SK-N-SH (cell line): ENCODE data around the gene FBXO42. TPM values are rescaled to one million over a fixed set of nuclear protein-coding genes. Genes with fewer than 3 reads are reported as not detected.

ENCODE experiments used
- CTCF ChIA-PET: fragments of 300-600, 350-600 bp; formaldehyde crosslinking; extraction: SDS; loops from one replicate; lab custom pipeline; 2021; lab: Yijun Ruan, JAX
- POLR2A ChIA-PET: fragments of 350-600 bp; sonication (Branson Sonifier 250); formaldehyde crosslinking; extraction: SDS; loops from one replicate; lab custom pipeline; 2020; ENCODE audit warnings: antibody characterized with exemption, inconsistent platforms; lab: Yijun Ruan, JAX
- DNase-seq: peaks from one replicate; pipeline ENCODE4 v3.0.0; 2012
- H2AFZ ChIP-seq: fragments of 200-600 bp; sonication (generic); 2 replicates; pipeline ENCODE4 v1.8.1; 2016; ENCODE audit warnings: antibody characterized with exemption, mild to moderate bottlenecking, low read depth
- H3F3A ChIP-seq: fragments of 200-600 bp; sonication (generic); replicated peaks from 2 replicates; pipeline ENCODE3; 2016; ENCODE audit warnings: antibody characterized with exemption, mild to moderate bottlenecking; ENCODE audit not compliant: insufficient read depth
- H3K27ac ChIP-seq, 2 experiments: fragments of 200-500 bp in 1 of 2; fragments of 200-600 bp in 1 of 2; sonication (Bioruptor generic) in 1 of 2; sonication (generic), shearing (Covaris generic) in 1 of 2; 2 replicates each; pipeline versions ENCODE4 v1.5.1 to v1.6.1; 2014 to 2016; ENCODE audit warnings: low read depth in 2 of 2, inconsistent platforms in 1 of 2, low read length in 1 of 2, mild to moderate bottlenecking in 1 of 2, mixed read lengths in 1 of 2
- H3K27me3 ChIP-seq: fragments of 200-600 bp; sonication (generic), shearing (Covaris generic); 2 replicates; pipeline ENCODE4 v1.6.1; 2016; ENCODE audit warnings: mixed run types; ENCODE audit not compliant: insufficient read depth
- H3K36me3 ChIP-seq, 2 experiments: fragments of 200-500 bp in 1 of 2; fragments of 200-600 bp in 1 of 2; sonication (Bioruptor generic) in 1 of 2; sonication (generic) in 1 of 2; replicated peaks in 1 of 2; 2 replicates each; pipeline versions ENCODE3 to v1.5.1; 2014 to 2016; ENCODE audit warnings: low read length in 1 of 2, mild to moderate bottlenecking in 1 of 2; ENCODE audit not compliant: insufficient read depth in 2 of 2, control insufficient read depth in 1 of 2
- H3K4me1 ChIP-seq, 2 experiments: fragments of 200-500 bp in 1 of 2; fragments of 200-600 bp in 1 of 2; sonication (Bioruptor generic) in 1 of 2; sonication (generic), shearing (Covaris generic) in 1 of 2; 2 replicates each; pipeline versions ENCODE4 v1.5.1 to v1.6.1; 2014 to 2016; ENCODE audit warnings: low read depth in 1 of 2, low read length in 1 of 2, mixed run types in 1 of 2; ENCODE audit not compliant: insufficient read depth in 2 of 2, control insufficient read depth in 1 of 2
- H3K4me2 ChIP-seq: fragments of 200-600 bp; sonication (generic), shearing (Covaris generic); 2 replicates; pipeline ENCODE4 v1.6.1; 2017; ENCODE audit warnings: mixed run types
- H3K4me3 ChIP-seq, 2 experiments: fragments of 200-500 bp in 1 of 2; fragments of 200-600 bp in 1 of 2; sonication (Bioruptor generic) in 1 of 2; sonication (generic), shearing (Covaris generic) in 1 of 2; 2 replicates each; pipeline versions ENCODE4 v1.5.1 to v1.8.1; 2014 to 2016; ENCODE audit warnings: low read depth in 2 of 2, inconsistent platforms in 1 of 2, low read length in 1 of 2, mild to moderate bottlenecking in 1 of 2, mixed read lengths in 1 of 2, moderate library complexity in 1 of 2
- H3K79me2 ChIP-seq: fragments of 200-600 bp; sonication (generic); 2 replicates; pipeline ENCODE4 v1.8.1; 2017; ENCODE audit warnings: mild to moderate bottlenecking; ENCODE audit not compliant: insufficient read depth
- H3K9ac ChIP-seq: fragments of 200-600 bp; sonication (generic); 2 replicates; pipeline ENCODE4 v1.6.1; 2017; ENCODE audit warnings: mixed run types
- H3K9me2 ChIP-seq: fragments of 200-600 bp; sonication (generic); 2 replicates; pipeline ENCODE4 v1.6.1; 2017; ENCODE audit warnings: mixed run types
- H3K9me3 ChIP-seq: fragments of 200-600 bp; sonication (generic); 2 replicates; pipeline ENCODE4 v1.6.1; 2017; ENCODE audit warnings: mixed run types, mild to moderate bottlenecking, moderate library complexity
- H4K20me1 ChIP-seq: fragments of 200-600 bp; sonication (generic); 2 replicates; pipeline ENCODE4 v1.6.1; 2017; ENCODE audit warnings: mild to moderate bottlenecking, mixed run types; ENCODE audit not compliant: insufficient read depth
- CHD2 ChIP-seq: fragments of 150-350 bp; IDR thresholded peaks from 2 replicates; pipeline ENCODE4 v1.6.1; 2018; ENCODE audit warnings: low read length; ENCODE audit not compliant: partially characterized antibody
- EZH2phosphoT487 ChIP-seq: fragments of 200-600 bp; sonication (generic); IDR thresholded peaks from 2 replicates; pipeline ENCODE4 v1.6.1; 2017; ENCODE audit warnings: low read depth, mixed run types, mild to moderate bottlenecking, antibody characterized with exemption, moderate library complexity, borderline replicate concordance
- FOXJ3 ChIP-seq: sonication (generic); formaldehyde crosslinking; IDR thresholded peaks from 2 replicates; pipeline ENCODE4 v1.5.1; 2020; ENCODE audit warnings: mild to moderate bottlenecking, missing genetic modification reagents
- FOXM1 ChIP-seq: IDR thresholded peaks from 2 replicates; pipeline ENCODE4 v1.4.0; 2012; ENCODE audit warnings: low read depth, mild to moderate bottlenecking
- GABPA ChIP-seq: IDR thresholded peaks from 2 replicates; pipeline ENCODE4 v1.4.0; 2012; ENCODE audit warnings: low read depth, mild to moderate bottlenecking
- MAX ChIP-seq: IDR thresholded peaks from 2 replicates; pipeline ENCODE4 v1.4.0; 2012; ENCODE audit warnings: low read depth
- MEF2A ChIP-seq: IDR thresholded peaks from 2 replicates; pipeline ENCODE4 v1.4.0; 2012; ENCODE audit warnings: low read depth, borderline replicate concordance
- MXI1 ChIP-seq: IDR thresholded peaks from 2 replicates; pipeline ENCODE4 v1.6.1; 2012; ENCODE audit warnings: mild to moderate bottlenecking, low read depth, low read length, improper control_type of control experiment
- NFIC ChIP-seq: IDR thresholded peaks from 2 replicates; pipeline ENCODE4 v1.4.0; 2012; ENCODE audit warnings: borderline replicate concordance
- NRF1 ChIP-seq: IDR thresholded peaks from 2 replicates; pipeline ENCODE4 v1.6.1; 2012; ENCODE audit warnings: low read depth, mild to moderate bottlenecking, low read length
- PBX3 ChIP-seq: IDR thresholded peaks from 2 replicates; pipeline ENCODE4; 2012
- RCOR1 ChIP-seq: fragments of 150-350 bp; IDR thresholded peaks from 2 replicates; pipeline ENCODE4 v1.6.1; 2017; ENCODE audit warnings: antibody characterized with exemption, low read length
- REST ChIP-seq: IDR thresholded peaks from 2 replicates; pipeline ENCODE4 v1.6.1; 2012; ENCODE audit warnings: mild to moderate bottlenecking, low read depth, low read length, moderate library complexity
- RXRA ChIP-seq: IDR thresholded peaks from 2 replicates; pipeline ENCODE4 v1.4.0; 2012; ENCODE audit warnings: low read depth, mild to moderate bottlenecking, borderline replicate concordance
- TEAD4 ChIP-seq: IDR thresholded peaks from 2 replicates; pipeline ENCODE4 v1.4.0; 2012; ENCODE audit warnings: mild to moderate bottlenecking, borderline replicate concordance; ENCODE audit not compliant: insufficient read depth
- USF2 ChIP-seq: fragments of 150-350 bp; IDR thresholded peaks from 2 replicates; pipeline ENCODE4 v1.6.1; 2017; ENCODE audit warnings: antibody characterized with exemption, low read length, low read depth, borderline replicate concordance
- WGBS: methylation state at CpG from one replicate; pipeline ENCODE4 v1.1.6; 2017; ENCODE audit warnings: low lambda C conversion rate; 5-methylcytosine and 5-hydroxymethylcytosine counted together
- polyA plus RNA-seq, 3 experiments: library from polyadenylated mRNA; depleted of rRNA; stranded (reverse); fragments of >200 nt; gene quantifications; 2 replicates each; pipeline ENCODE4 v1.2.3, GENCODE V29; 2012

The FBXO42 gene
- polyA plus RNA-seq, 1 of the 3 experiments (the other 2 are of a cell fraction) = 8.6 TPM

- CTCF ChIA-PET = no interaction called here
- H2AFZ ChIP-seq = no peak overlapping the region
- H3K4me2 ChIP-seq = no peak overlapping the region
- DNase-seq = no peak
- H3K79me2 ChIP-seq = peaks cover 99% of the 10 kb centered on the region
- H3K27me3 ChIP-seq = no peaks in the 10 kb centered on the region
- H3F3A ChIP-seq = no peaks in the 10 kb centered on the region
- no peak overlapping the region for H3K9ac ChIP-seq
- TF ChIP-seq MEF2A (no peak), RCOR1 (no peak), FOXM1 (no peak), MAX (no peak), USF2 (no peak)
- 94% methylated on average over 10 of the region's 10 CpGs for whole genome bisulfite sequencing
- no peaks in the 10 kb centered on the region for H3K9me3 ChIP-seq
- POLR2A ChIA-PET = no interaction called here
- no peak overlapping the region for H3K4me3 ChIP-seq
- H3K36me3 ChIP-seq = no peaks in the 10 kb centered on the region
- H4K20me1 ChIP-seq = peaks cover 38% of the 10 kb centered on the region
- no peaks in the 10 kb centered on the region for H3K4me1 ChIP-seq
- no peaks in the 10 kb centered on the region for H3K9me2 ChIP-seq
- H3K27ac ChIP-seq = no peak overlapping the region
Measured at GRCh38 chr1:16342331-16343062, 9.8 kb downstream of the FBXO42 start.

GRCh38 chr1:16340673-16341072 is 11.6 kb downstream of the FBXO42 start:
- Histone ChIP-seq H3K4me2 (no peak overlapping the region), H3K9me3 (no peaks in the 10 kb centered on the region), H4K20me1 (peaks cover 41% of the 10 kb centered on the region), H3K4me3 (no peak overlapping the region), H3K4me1 (no peaks in the 10 kb centered on the region), H3K36me3 (no peaks in the 10 kb centered on the region), H3K27me3 (no peaks in the 10 kb centered on the region), H3K27ac (no peak overlapping the region), H3K79me2 (peaks cover 99% of the 10 kb centered on the region), H2AFZ (no peak overlapping the region), H3K9ac (no peak overlapping the region), H3K9me2 (no peaks in the 10 kb centered on the region), H3F3A (no peaks in the 10 kb centered on the region)
- no peak for DNase-seq
- CTCF ChIA-PET = no interaction called here
- POLR2A ChIA-PET = no interaction called here
- 98% methylated on average over 1 of the region's 1 CpG for WGBS
- TF ChIP-seq REST (no peak), MEF2A (no peak), USF2 (no peak), CHD2 (no peak), MAX (no peak), NRF1 (no peak), GABPA (no peak), MXI1 (no peak), NFIC (no peak), RXRA (no peak), FOXJ3 (CRISPR knock-in tag) (no peak), PBX3 (no peak), EZH2phosphoT487 (no peak), TEAD4 (no peak)
